ENCODE measurements around the gene VNN1.
"Not testable (repeated sequence)": the region's sequence is repeated elsewhere in the genome, so short reads cannot be mapped to it uniquely, and the experiment has no call there.

The VNN1 gene

DNA sequence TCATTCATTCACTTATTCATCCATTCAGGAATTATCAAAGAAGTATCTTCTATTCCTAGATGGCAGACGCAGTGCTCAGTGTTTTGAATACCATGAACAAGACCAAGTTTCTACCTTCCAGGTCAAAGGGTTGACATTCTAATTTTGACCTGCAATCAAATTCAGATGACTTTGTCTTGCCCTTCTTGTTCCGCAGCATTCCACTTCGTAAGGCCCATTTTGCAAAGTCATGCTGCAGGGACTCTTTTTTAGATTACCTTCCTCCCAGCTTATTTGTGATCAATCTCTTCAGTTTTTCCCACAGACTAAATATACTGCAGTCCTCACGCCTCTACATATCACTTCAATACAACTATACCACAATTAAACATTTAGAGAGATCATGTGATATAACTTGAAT is 47.7 kb downstream of the VNN1 start:
- no peak for DNase-seq

DNA sequence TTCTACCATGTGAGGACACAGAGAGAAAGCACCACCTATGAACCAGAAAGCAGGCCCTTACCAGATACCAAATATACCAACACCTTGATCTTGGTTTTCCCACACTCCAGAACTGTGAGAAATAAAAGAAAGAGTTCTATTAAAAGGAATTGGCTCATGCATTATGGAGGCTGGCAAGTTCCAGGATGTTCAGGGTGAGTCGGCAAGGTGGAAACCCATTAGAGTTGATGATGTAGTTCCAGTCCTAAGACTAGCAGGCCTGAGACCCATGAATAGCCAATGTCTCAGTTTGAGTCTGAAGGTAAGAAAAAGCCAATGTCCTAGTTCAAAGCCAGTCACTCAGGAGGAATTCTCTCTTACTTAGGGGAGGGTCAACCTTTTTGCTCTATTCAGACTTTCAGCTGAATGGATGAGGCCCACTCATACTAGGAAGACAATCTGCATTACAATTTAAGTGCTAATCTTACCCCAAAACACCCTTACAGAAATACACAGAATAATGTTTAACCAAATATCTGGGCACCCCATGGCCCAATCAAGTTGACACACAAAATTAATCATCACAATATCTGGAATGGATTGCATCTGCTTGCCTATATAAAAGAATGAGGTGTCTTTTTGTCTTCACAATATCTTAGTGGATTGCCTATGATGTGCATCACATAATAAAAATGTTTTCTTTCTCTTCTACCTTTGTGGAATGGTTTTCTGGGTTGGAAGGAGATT is 49.4 kb downstream of the VNN1 start:
- DNase-seq = no peak

DNA sequence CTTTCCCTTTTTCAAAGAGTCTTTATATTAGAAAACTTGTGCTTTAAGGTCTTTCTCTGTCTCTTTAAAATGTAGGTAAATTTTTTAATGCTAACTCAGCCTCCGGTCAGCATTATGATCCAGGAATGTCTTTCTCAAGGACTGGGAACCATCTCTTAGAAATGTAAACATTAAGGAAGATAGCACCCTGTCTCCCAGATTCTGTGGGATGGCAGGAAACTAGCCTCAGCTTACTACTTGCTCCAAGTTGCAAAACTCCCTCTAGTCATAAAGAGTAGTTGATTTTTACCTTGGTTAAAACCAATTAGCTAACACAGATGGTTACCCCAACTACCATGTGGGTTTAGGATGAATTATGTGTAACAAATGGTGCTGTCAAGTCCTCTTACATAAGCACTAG is 50.2 kb downstream of the VNN1 start:
- no peak for DNase-seq

DNA sequence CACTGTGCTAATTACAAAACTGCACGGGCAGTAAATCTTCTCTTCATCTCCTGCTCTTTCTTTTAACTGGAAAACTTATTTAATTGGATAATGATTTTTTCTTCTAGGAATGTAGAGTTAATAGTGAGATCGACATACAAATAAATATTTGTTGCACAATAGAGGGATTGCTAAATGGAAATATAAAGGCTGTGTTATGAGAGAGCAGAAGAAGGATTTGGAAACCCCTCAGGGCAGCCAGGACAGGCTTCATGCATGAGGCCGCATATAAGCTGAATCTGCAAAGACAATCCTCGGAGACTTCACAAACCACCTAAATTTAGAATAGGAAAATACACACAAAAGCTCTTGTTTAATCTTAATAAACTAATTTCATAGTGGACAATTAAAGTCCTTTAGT is 51.9 kb downstream of the VNN1 start:
- DNase-seq = no peak

DNA sequence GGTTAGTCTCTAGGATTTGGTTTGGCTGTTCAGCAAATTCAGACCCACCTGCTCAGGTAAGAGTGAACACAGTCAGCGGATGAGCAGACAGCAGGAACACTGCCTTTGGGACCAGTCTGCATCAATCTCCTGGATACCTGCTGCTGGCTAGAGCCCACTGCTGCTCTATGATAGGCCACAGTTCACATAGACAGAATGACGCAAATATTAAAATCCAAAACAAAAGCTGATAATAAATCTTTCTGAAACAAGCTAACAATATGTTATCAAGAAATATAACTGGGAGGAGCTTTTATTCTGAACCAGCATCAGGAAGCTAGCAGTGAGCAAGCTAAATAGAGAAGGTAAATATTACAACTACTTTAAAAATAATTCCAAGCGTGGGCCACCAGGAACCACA is 54.8 kb downstream of the VNN1 start, which contains the start of gene TAAR1:
Gene TAAR1, minus strand, starts transcription at position 101 of the 400 bp plus-strand sequence. CDS start 13,179 bp downstream, outside the sequence.
- no peak for DNase-seq

DNA sequence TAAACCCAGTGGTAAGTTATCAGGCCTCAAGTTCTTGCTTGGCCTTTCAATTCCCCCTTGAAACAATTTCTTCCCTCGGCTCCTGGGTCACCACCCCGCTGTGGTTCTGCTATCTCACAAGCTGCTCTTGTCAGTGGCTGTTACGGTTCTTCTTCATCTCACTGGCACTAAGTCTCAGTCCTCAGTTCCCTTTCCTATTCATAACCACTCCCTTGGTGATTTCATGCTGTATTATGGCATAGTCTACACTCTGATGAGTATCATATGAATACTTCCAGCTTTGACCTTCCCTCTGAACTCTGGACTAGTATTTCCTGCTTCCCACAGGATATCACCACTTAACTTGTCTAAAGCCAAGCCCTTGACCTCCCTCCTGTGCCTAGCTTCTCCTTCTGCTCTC is 62.8 kb downstream of the VNN1 start:
- no peak for DNase-seq

DNA sequence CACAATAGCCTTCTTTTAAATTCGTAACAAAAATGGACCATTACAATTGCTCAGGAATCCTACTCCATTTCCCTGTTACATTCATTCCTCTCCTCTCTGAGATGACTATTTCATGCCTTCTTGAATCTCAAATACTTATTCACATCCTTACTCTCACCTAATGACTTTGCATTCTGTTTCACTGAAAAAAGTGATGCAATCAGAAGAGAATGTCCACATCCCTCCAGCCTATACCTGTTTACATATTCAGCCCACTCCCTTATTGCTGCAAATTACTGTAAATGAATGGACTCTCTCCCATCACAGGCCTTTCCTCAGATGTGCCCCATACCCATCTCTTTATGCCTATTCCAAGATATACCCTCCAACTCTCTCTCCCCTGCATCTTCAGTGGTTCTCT is 63.4 kb downstream of the VNN1 start:
- DNase-seq = no peak

DNA sequence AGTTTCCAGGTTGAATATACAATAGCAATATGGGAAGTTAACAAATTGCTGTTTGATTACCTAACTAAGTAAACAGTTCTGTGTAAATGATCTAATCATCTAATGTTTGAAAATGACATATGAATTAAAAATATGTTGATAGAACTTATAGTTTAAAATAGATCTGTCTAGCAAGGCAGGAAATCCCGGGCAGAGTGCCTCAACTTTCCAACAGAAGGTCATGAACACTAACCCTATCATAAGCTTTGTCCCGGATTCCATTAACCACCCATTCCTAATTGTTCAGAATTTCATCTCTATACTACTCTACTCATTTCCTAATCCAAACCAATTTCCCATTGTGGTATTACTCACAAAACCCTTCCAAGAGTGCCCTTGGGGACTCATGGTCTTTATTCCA is 65.0 kb downstream of the VNN1 start:
- no peak for DNase-seq

DNA sequence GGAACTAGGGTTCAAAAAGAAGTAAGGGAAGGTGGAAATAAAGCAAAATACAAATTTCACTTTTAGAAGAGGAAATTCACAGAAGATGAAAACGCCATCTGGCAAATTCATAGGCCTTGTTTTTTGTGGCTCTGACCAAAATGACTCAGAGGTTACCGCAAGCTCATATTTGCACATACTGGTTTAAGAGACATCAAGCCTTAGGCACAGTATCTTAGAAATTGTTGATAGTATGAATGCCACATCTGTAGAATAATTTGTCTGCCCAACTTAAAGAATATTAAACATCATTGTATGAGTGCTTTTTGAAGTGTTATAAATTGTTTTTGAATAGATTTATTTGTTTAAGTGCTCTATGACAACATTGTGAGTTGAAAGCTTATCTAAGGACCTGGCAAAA is 65.5 kb downstream of the VNN1 start:
- DNase-seq = no peak

DNA sequence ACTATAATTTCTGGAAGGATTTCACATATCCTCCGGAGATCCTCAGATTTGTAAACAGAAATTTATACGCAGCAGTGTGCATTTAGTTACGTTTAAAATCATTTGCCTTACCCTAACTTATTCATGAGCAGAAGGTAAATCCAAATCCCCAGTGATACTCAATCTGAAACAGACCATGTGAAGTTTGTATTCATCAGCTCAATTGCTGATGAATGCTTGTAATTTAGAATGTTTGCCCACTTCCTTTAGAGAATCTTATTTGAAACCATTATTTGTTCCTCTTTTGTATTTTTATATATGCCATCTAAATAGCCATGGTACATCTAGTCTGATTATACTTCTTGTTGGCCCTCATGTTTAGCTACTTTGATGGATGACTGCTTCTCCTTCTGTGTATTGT is 70.3 kb downstream of the VNN1 start:
- DNase-seq = no peak

DNA sequence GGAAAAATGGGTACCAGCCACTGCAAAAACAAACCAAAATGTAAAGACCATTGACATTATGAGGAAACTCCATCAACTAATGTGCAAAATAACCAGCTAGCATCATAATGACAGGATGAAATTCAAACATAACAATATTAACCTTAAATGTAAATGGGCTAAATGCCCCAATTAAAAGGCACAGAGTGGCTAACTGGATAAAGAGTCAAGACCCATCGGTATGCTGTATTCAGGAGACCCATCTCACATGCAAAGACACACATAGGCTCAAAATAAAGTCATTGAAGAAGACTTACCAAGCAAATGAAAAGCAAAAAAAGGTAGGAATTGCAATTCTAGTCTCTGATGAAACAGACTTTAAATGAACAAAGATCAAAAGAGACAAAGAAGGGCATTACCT is 76.7 kb downstream of the VNN1 start:
- DNase-seq = not testable (repeated sequence)

DNA sequence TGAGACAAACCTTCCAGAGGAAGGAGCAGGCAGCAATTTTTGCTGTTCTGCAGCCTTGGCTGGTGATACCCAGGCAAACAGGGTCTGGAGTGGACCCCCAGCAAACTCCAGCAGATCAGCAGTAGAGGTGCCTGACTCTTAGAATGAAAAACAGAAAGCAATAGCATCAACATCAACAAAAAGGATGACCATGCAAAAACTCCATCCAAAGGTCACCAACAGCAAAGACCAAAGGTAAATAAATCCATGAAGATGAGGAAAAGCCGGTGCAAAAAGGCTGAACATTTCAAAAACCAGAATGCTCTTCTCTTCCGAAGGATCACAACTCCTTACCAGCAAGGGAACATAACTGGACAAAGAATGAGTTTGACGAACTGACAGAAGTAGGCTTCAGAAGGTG is 77.9 kb downstream of the VNN1 start:
- DNase-seq = not testable (repeated sequence)

DNA sequence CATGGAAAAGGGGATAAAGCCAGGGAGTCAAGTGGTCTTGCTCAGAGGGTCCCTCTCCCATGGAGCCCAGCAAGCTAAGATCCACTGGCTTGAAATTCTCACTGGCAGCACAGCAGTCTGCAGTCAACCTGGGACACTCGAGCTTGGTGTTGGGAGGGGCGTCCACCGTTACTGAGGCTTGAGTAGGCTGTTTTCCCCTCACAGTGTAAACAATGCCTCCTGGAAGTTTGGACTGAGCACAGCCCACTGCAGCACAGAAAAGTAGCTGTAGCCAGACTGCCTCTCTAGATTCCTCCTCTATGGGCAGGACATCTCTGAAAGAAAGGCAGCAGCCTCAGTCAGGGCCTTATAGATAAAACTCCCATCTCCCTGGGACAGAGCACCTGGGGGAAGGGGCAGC is 78.6 kb downstream of the VNN1 start:
- DNase-seq = not testable (repeated sequence)

DNA sequence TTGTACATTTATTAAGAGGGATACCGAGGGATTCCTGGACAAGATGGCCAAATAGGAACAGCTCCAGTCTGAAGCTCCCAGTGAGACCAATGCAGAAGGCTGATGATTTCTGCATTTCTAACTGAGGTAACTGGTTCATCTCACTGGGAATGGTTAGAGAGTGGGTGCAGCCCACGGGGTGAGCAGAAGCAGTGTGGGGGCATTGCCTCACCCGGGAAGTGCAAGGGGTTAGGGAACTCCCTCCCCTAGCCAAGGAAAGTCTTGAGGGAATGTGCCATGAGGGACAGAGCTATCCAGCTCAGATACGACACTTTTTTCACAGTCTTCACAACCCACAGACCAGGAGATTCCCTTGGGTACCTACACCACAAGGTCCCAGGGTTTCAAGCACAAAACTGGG is 79.1 kb downstream of the VNN1 start:
- no peak for DNase-seq

DNA sequence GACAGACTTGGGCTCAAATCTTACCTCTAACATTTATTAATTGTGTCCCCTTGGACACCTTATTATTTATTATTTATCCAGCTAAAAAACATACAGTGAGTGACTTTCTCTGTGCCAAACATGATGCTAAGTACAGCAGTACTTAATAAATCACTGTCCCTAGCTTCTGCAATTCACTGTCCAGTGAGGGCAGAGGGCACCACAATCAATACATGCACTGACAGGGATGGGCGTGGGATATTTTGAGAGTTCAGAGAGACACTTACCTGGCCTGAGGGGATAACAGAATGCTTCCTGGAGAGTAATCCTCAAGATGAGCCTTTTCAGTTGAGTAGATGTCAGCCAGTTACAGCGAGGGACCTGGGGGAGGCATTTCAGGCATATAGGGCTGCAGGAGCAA is 80.5 kb downstream of the VNN1 start:
- DNase-seq = no peak
